Activated CD8-positive, alpha-beta memory T cell treated with anti-CD3 and anti-CD28 coated beads, Interleukin-2, amount 10 ng/mL, durations not matched to agents 7 days and 5 days (primary cell): ENCODE data around the gene RNF212. TPM values are rescaled to one million over a fixed set of nuclear protein-coding genes. Genes with fewer than 3 reads are reported as not detected.

Experiments
- ATAC-seq: fragments of 150-1000 bp; cut with Tn5 transposase; one replicate; pipeline ENCODE4 v1.10.0; 2021; ENCODE audit warnings: moderate library complexity
- CTCF ChIA-PET: fragments of 350-600 bp; sonication (Branson Sonifier 250); formaldehyde crosslinking; loops from one replicate; lab custom pipeline; 2021; ENCODE audit warnings: antibody characterized with exemption; lab: Charles Lee
- DNase-seq: peaks from one replicate; pipeline ENCODE4 v3.0.0-alpha.2; 2020
- H3K27ac Mint-ChIP-seq: one replicate; pipeline ENCODE4 v1.8.0; 2021; ENCODE audit warnings: mild to moderate bottlenecking, mixed read lengths
- H3K27me3 Mint-ChIP-seq: one replicate; pipeline ENCODE4 v1.8.0; 2021; ENCODE audit warnings: mixed read lengths
- H3K36me3 Mint-ChIP-seq: one replicate; pipeline ENCODE4 v1.8.0; 2021; ENCODE audit warnings: mild to moderate bottlenecking, mixed read lengths
- H3K4me1 Mint-ChIP-seq: one replicate; pipeline ENCODE4 v1.8.0; 2021; ENCODE audit warnings: mixed read lengths
- H3K4me3 Mint-ChIP-seq: one replicate; pipeline ENCODE4 v1.8.0; 2021; ENCODE audit warnings: mild to moderate bottlenecking, moderate library complexity, mixed read lengths
- H3K9me3 Mint-ChIP-seq: one replicate; pipeline ENCODE4 v1.8.0; 2022; ENCODE audit warnings: low read depth, mixed read lengths
- total RNA-seq, 2 experiments: library from RNA; stranded (reverse); gene quantifications; one replicate each; pipeline ENCODE4 v1.2.3, GENCODE V29; 2021

RNF212 gene
- total RNA-seq, 2 experiments from 2014 or later = 1.2 to 3.2 TPM

DNA sequence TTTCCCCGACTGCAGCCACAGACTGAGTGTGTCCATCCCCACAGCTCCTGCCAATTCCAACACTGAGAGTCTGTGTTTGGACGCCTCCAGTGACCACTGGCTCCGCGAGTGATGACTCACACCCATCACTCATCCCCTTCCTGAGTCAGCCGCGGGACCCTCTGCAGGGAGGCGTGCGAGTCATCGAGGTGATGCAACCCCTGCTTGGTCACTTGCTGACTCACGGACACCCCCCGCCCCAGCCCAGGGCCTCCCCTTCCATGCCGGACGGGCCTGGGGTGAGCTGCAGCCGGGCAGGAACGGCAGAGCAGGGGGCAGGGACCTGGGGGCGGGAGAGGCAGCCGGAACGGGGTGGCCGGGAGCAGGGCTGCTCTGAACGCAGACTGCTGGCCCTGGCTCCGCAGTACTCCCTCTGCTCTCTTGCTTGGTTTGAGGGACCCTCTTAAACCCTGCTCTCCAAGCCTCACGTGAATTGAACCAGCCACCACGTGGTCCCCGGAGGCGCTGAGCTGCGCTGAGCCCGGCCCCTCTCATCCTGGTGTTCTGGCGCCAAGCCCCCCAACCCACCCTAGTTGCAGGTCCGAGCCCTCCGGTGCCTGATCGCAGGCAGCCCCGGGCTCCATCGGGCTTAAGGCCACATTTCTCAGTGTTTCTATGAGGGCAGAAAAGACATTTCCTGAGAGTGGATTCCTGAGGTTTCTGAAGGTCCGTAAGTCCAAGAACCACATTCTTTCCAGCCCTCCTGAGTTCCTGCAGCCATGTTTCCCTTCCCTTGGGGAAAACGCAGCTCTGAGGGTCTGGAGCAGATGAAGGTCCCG lies 69.5 kb downstream of the RNF212 start:
- H3K27ac Mint-ChIP-seq = no peak overlapping the region
- H3K4me3 Mint-ChIP-seq = no peak overlapping the region
- peaks cover 9% of the 10 kb centered on the region for H3K27me3 Mint-ChIP-seq
- DNase-seq = no peak
- ATAC-seq = no peak
- H3K4me1 Mint-ChIP-seq = no peaks in the 10 kb centered on the region
- CTCF ChIA-PET = no interaction called here
- peaks cover 2% of the 10 kb centered on the region for H3K36me3 Mint-ChIP-seq
- no peaks in the 10 kb centered on the region for H3K9me3 Mint-ChIP-seq

DNA sequence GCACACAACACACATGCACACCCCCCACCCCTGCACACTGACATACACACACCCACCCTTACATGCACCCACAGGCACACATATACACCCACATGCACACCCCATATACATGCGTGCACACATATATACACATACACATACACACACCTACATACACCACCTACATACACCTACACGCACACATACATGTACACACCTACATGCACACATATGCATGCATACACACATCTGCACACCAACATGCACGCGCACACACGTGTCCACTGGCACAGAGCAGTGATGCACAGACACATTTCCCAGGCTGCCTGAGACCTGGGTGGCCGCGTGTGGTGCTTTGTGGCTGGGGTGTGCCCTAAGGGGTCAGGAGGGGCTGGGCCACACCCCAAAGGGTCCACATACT lies 70.2 kb downstream of the RNF212 start:
- no peaks in the 10 kb centered on the region for H3K9me3 Mint-ChIP-seq
- no peaks in the 10 kb centered on the region for H3K4me1 Mint-ChIP-seq
- H3K27ac Mint-ChIP-seq = no peak overlapping the region
- DNase-seq (no peak), ATAC-seq (no peak)
- H3K4me3 Mint-ChIP-seq = no peak overlapping the region
- peaks cover 2% of the 10 kb centered on the region for H3K36me3 Mint-ChIP-seq
- H3K27me3 Mint-ChIP-seq = peaks cover 9% of the 10 kb centered on the region
- CTCF ChIA-PET = no interaction called here

DNA sequence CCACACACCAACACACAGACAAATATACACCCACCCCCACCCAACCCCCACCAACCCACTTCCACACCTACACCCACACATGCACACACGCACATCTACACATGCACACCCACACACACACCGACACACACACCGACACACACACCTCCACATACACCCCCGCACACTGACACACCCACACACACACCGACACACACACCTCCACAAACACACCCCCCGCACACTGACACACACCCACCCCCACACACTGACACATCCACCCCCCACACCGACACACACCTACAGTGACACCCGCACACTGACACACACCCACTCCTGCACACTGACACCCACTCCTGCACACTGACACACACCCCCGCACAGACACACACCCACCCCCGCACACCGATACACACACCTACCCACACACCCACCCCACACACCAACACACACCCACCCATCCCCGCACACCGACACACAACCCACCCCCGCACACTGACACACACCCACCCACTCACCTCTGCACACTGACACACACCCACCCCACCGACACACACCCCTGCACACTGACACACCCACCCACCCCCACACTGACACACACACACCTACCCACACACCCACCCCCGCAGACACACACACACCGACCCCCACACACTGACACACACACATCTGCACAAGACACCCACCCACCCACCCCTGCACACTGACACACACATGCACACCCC lies 70.9 kb downstream of the RNF212 start:
- Mint-ChIP-seq H3K36me3 (peaks cover 2% of the 10 kb centered on the region), H3K4me3 (no peak overlapping the region), H3K27me3 (peaks cover 8% of the 10 kb centered on the region), H3K4me1 (no peaks in the 10 kb centered on the region), H3K27ac (no peak overlapping the region), H3K9me3 (no peaks in the 10 kb centered on the region)
- ATAC-seq (no peak), DNase-seq (no peak)
- CTCF ChIA-PET = no interaction called here

DNA sequence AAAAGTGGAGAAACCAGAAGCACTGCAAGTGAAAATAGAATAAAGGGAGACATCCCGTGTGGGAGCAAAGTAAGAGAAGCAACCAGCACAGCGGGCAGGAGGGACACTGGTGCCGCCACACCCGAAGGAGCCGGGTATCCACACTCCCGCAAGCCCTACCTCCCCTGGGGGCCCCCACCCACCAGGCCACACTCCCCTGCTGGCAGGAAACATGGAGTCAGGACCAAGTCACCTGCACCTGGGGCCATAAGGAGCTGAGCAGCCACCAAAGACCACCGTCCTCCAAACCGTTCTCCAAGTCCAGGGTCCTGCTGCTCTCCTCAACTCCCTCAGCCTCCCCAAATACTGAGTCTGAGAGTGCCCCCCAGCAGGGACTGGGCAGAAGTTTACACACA lies 71.4 kb downstream of the RNF212 start:
- no peak overlapping the region for H3K4me3 Mint-ChIP-seq
- no peaks in the 10 kb centered on the region for H3K9me3 Mint-ChIP-seq

DNA sequence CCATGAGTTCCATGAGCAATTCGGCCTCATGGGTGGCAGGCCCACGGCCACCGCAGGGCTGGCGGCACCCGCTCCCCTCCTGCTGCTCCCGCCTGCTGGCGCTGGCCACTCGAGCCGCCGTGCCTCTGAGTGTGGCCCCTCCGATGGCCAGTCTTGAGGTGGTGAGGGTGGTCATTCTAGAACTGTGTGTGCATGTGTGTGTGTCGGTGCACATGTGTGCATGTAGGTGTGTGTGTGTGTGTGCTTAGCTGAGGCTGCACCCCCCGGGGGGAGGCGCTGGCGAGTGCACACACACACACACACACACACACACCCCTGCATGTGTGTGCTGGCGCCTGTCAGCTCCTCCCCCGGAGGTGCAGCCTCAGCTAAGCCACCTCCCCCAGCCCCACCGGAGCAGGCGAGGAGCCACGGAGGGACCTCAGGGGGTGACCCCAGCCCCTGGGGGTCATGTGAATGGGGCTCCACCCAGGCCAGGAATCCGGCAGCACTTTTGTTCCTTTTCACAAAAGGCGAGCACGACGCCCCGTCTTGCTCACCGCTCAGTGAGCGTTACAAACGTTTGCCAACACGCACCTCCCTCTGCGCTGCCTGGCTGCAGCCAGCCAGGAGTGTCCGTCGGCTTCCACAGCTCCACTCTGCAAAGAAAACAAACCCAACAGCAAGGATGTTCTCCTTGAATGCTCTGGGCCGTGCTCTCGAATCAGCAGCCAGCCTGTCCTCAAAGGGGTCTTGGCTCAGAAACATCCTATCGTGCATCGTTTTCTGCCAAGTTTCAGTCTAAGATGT lies 72.0 kb downstream of the RNF212 start:
- no peak for DNase-seq
- H3K36me3 Mint-ChIP-seq = no peaks in the 10 kb centered on the region
- CTCF ChIA-PET = no interaction called here
- ATAC-seq = no peak
- no peak overlapping the region for H3K27ac Mint-ChIP-seq
- no peak overlapping the region for H3K4me3 Mint-ChIP-seq
- no peaks in the 10 kb centered on the region for H3K4me1 Mint-ChIP-seq
- no peaks in the 10 kb centered on the region for H3K9me3 Mint-ChIP-seq
- H3K27me3 Mint-ChIP-seq = peaks cover 4% of the 10 kb centered on the region

More for the DNA sequence above, 71.4 kb downstream of the RNF212 start:
- no peaks in the 10 kb centered on the region for H3K4me1 Mint-ChIP-seq
- H3K27me3 Mint-ChIP-seq = peaks cover 6% of the 10 kb centered on the region
- ATAC-seq (no peak), DNase-seq (no peak)
- CTCF ChIA-PET = no interaction called here
- peaks cover 2% of the 10 kb centered on the region for H3K36me3 Mint-ChIP-seq
- no peak overlapping the region for H3K27ac Mint-ChIP-seq

DNA sequence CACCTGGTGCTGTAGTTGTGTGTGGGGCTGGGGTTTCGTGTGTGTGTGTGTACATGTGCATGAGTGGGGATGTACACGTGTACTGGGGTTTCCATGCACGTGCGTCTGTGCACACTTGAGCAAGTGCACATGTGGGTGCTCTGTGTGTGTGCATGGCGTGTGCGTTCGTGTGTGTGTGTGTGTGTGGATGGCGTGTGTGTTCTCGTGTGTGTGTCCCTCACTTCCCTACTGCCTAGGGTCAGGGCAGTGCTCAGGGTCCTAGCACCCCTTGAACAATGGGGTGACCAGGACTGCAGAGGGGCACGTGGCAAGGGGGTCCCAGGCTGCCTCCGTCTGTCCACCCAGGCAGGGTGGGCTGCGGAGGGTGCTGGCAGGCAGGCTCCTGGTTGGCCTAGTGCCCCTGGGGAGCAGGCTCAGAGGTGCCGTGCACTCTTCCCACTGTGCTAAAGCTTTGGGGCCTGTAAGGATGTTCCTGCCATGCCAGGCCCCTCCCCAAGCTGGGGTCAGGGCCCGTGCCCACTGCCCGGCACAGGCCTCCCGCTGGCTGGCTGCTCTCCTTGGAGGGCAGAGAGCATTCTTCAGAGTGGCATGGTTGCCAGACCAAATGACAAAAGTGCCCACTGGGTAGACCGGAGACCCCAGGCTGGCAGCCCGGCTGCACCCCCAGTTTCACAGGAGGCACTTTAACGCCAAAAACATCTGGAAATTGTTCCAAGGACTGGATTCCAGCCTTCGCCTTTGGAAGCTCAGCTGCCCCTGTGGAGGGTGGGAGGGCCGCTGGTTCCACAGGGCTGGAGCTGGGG lies 72.8 kb downstream of the RNF212 start:
- DNase-seq (no peak), ATAC-seq (no peak)
- Mint-ChIP-seq H3K27me3 (peaks cover 4% of the 10 kb centered on the region), H3K4me3 (no peak overlapping the region), H3K27ac (no peak overlapping the region), H3K4me1 (no peaks in the 10 kb centered on the region), H3K36me3 (no peaks in the 10 kb centered on the region), H3K9me3 (no peaks in the 10 kb centered on the region)
- CTCF ChIA-PET = no interaction called here

DNA sequence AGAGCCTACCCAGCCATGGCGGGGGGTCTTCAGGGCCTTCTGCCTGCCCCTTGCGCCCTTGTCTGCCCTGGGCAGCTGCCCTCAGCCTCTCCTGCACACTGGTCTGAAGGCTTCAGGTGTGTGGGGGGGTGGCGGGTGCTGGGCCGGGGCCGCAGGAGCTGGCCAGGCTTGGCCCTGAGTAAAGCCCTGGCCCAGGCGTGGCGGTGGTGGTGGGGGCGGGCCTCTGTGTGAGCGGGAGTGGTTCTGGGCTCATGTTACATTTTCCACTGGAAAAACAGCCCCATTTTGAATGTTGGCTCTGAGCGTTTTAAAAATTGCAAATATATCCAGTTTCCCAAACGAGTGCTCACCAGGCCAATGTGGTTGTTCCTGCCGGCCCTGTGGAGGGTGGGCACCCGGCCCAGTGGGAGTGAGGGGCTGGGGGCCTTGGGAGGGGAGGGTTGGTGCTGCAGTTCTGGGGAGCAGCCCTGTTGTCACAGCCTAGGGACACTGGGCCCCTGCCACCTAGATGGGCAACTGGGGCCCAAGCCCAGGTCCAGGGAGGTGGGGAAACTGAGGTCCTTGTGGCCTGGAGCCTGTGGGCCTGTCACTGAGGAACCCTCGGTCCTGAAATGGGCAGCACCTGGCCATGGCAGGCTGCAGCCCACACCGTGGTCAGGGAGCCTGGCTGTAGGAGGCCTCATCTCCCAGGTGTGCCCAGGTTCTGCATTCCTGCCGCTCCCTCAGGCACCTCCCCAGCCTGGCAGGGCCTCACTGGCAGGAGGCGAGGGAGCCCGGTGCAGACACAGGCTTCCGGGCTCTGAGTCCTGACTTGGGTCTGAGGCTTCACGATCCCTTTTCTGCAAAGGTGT lies 73.6 kb downstream of the RNF212 start:
- H3K27ac Mint-ChIP-seq = no peak overlapping the region
- no peak overlapping the region for H3K4me3 Mint-ChIP-seq
- no peaks in the 10 kb centered on the region for H3K27me3 Mint-ChIP-seq
- no peaks in the 10 kb centered on the region for H3K4me1 Mint-ChIP-seq
- CTCF ChIA-PET = no interaction called here
- DNase-seq = no peak
- ATAC-seq = no peak
- no peaks in the 10 kb centered on the region for H3K36me3 Mint-ChIP-seq
- no peaks in the 10 kb centered on the region for H3K9me3 Mint-ChIP-seq

DNA sequence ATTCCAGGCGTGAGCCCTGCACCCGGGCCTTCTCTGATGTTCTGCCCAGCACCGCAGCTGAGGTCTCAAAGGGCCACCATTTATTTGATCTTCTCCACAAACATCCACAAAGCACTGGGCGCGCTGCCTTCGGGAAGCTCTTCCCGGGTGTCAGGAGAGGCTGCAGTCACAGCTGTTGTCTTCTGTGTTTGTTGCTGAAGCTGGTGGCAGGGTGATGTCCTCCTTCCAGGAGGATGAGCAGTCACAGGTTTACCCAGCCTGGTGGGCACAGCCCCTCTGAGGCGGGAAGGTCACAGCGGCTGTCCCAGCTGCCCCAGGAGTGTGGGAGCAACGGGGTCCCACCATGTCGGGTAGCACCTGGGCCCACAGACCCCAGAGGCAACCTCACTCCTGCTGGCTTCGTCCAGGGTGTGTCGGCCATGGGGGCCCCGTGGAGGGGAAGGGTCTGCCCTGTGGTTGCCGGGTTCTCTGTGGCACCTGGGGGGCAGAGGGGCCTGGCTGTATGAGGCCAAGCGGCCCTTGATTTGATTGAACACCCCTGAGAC lies 74.3 kb downstream of the RNF212 start:
- Mint-ChIP-seq H3K27ac (no peak overlapping the region), H3K36me3 (no peaks in the 10 kb centered on the region), H3K27me3 (no peaks in the 10 kb centered on the region), H3K4me3 (no peak overlapping the region), H3K4me1 (no peaks in the 10 kb centered on the region), H3K9me3 (no peaks in the 10 kb centered on the region)
- DNase-seq (no peak), ATAC-seq (no peak)
- CTCF ChIA-PET = no interaction called here

DNA sequence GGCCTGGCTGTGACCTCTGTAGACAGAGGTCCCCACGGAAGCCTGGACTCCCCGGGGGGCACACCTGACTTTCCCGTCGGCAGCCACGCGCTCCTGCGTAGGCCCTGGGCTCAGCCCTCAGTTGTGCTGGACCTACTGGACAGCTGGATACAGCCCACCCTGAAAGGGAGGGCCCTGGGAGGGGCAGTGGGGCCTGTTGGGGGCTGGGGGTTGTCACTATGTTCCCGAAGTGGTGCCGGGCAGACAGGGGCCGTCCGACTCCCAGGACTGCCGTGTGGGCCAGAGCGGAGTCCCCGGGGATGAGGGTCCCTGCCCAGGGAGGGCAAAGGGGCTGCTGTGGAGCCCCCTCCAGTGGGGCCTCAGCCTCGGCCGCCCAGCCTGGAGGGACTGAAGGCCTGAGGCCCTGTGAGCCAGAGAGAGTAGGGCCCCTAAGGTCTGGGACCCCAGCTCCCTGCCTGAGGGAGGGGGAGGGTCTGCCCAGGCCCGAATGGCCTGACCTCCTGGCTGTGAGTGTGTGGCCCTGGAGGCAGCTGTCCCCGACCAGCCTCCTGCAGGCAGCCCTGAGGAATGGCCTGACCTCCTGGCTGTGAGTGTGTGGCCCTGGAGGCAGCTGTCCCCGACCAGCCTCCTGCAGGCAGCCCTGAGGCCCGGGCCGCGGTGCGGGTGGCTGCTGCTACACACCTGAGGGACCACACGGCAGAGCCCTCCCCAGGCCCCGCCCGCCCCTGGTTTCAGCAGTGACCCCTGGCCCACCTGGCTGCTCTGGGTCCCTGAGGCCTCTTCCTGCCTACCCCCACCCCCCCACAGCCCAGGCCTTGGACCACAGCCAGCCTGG lies 76.2 kb downstream of the RNF212 start:
- no peaks in the 10 kb centered on the region for H3K4me1 Mint-ChIP-seq
- no peak overlapping the region for H3K4me3 Mint-ChIP-seq
- no peaks in the 10 kb centered on the region for H3K9me3 Mint-ChIP-seq
- DNase-seq = no peak
- CTCF ChIA-PET = no interaction called here
- H3K27me3 Mint-ChIP-seq = no peaks in the 10 kb centered on the region
- ATAC-seq = no peak
- H3K27ac Mint-ChIP-seq = no peak overlapping the region
- no peaks in the 10 kb centered on the region for H3K36me3 Mint-ChIP-seq

DNA sequence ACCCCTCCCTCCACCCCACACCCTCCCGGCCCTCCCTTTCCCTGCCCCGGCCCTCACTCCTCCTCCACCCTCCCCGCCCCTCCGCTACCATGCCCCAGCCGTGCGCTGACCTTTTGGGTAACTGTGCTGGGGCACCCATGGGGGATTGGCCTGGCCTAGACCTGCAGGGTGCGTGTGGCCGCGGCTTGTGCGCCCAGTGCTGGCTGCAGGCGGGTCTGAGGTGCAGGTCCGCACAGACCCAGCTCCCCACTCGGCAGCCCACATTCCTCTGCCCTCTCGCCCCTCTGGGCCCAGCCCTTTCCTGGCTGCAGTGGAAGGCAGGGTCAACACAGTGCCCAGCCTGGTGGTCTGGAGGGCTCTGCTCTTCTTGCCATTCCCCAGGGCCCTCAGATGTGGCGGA lies 77.3 kb downstream of the RNF212 start:
- CTCF ChIA-PET = no interaction called here
- Mint-ChIP-seq H3K27ac (no peak overlapping the region), H3K9me3 (no peaks in the 10 kb centered on the region), H3K27me3 (no peaks in the 10 kb centered on the region), H3K4me3 (no peak overlapping the region), H3K36me3 (no peaks in the 10 kb centered on the region), H3K4me1 (no peaks in the 10 kb centered on the region)
- no peak for ATAC-seq
- DNase-seq = no peak

DNA sequence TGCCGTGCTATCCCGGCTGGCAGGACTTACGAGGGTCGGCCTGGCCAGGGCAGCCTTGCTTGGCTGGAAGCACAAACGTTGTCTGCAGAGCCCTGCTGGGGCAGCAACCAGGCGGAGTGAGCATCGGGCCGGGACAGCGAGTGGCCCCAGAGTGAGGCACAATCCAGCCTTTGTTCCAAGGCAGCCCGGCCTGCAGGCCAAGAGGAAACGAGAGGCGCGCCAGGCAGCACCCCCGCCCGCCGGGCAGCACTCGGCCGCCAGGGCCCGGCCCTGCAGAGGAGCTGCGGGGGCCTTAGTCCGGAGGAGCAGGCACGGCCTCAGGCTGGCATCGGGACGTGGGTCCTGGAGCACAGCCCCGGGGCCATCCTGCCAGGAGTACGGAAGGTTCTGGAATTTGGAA lies 77.9 kb downstream of the RNF212 start:
- Mint-ChIP-seq H3K36me3 (no peaks in the 10 kb centered on the region), H3K27ac (no peak overlapping the region), H3K4me1 (no peaks in the 10 kb centered on the region), H3K9me3 (no peaks in the 10 kb centered on the region), H3K27me3 (no peaks in the 10 kb centered on the region), H3K4me3 (no peak overlapping the region)
- CTCF ChIA-PET = no interaction called here
- ATAC-seq (no peak), DNase-seq (no peak)
